Gastrocnemius medialis (tissue), 4 donors: ENCODE results near the gene DMRT2. TPM values are rescaled to one million over a fixed set of nuclear protein-coding genes. Genes with fewer than 3 reads are reported as not detected.

ENCODE experiments used
- ATAC-seq, 2 donors: fragments of 150-250 bp; one replicate each; pipeline ENCODE4 v1.9.1; 2016
- DNase-seq, 2 donors: peaks; one replicate each; pipeline ENCODE4 v3.0.0-alpha.2; 2019
- H3K27ac ChIP-seq, 4 donors: fragments of 200-600 bp; sonication (generic); 1 replicate in 1 of 4; 2 replicates in 3 of 4; pipeline ENCODE4 v1.5.1; 2016 to 2018; ENCODE audit warnings: mild to moderate bottlenecking in 2 of 4, moderate library complexity in 1 of 4
- H3K27me3 ChIP-seq, 3 donors: fragments of 200-600 bp; sonication (generic) in 2 of 3; 1 replicate in 1 of 3; 2 replicates in 2 of 3; pipeline versions ENCODE4 v1.5.1 to v1.6.0; 2016 to 2019; ENCODE audit warnings: mild to moderate bottlenecking in 1 of 3, moderate library complexity in 1 of 3
- H3K36me3 ChIP-seq, 2 donors: fragments of 200-600 bp; sonication (generic) in 1 of 2; one replicate each; pipeline ENCODE4 v1.5.1; 2017 to 2018
- H3K4me1 ChIP-seq, 2 donors: fragments of 200-600 bp; sonication (generic) in 1 of 2; one replicate each; pipeline ENCODE4 v1.5.1; 2016 to 2017; ENCODE audit warnings: mild to moderate bottlenecking in 2 of 2
- H3K4me3 ChIP-seq, 4 donors: fragments of 200-600 bp; sonication (generic) in 3 of 4; 1 replicate in 1 of 4; 2 replicates in 3 of 4; pipeline ENCODE4 v1.5.1; 2016 to 2019; ENCODE audit warnings: mild to moderate bottlenecking in 2 of 4
- H3K9me3 ChIP-seq, 3 donors: fragments of 200-600 bp; sonication (generic) in 2 of 3; 1 replicate in 1 of 3; 2 replicates in 2 of 3; pipeline ENCODE4 v1.5.1; 2016 to 2019
- POLR2A ChIP-seq, 2 donors: fragments of 450-650 bp; IDR thresholded peaks; one replicate each; pipeline ENCODE4 v1.6.1; 2017; ENCODE audit warnings: antibody characterized with exemption in 2 of 2, mild to moderate bottlenecking in 2 of 2, moderate library complexity in 2 of 2
- in situ Hi-C, 4 donors: fragments of 200-750 bp; cut with MboI; loops; one replicate each; pipeline versions ENCODE4 v1.15.0 to v1.8.0; 2017; ENCODE audit warnings: low sequenced_read_pairs in 4 of 4
- intact Hi-C: fragments of 100-400 bp; cut with DNase I; formaldehyde crosslinking; loops from one replicate; pipeline ENCODE4 v1.15.1; 2023; ENCODE audit warnings: low total_unique reads
- total RNA-seq, 4 donors: library from RNA; depleted of rRNA; stranded (reverse); fragments of >200 nt; gene quantifications; one replicate each; pipeline versions ENCODE4 v1.1.0 to v1.2.3, GENCODE V29; 2016
- TF ChIP-seq, protein P1 (sequence below), 5 experiments: fragments of 450-650 bp in 3 of 5; fragments of 200-600 bp in 2 of 5; sonication (generic) in 2 of 5; IDR thresholded peaks in 4 of 5; conservative IDR thresholded peaks in 1 of 5; 1 replicate in 4 of 5; 2 replicates in 1 of 5; pipeline ENCODE4 v1.5.1; 2016 to 2019; ENCODE audit warnings: antibody characterized with exemption in 5 of 5, mild to moderate bottlenecking in 3 of 5, moderate library complexity in 3 of 5

Gene DMRT2
- total RNA-seq, 4 donors from 2014 or later: 0.91 to 8.0 (median 2.5) TPM

DNA sequence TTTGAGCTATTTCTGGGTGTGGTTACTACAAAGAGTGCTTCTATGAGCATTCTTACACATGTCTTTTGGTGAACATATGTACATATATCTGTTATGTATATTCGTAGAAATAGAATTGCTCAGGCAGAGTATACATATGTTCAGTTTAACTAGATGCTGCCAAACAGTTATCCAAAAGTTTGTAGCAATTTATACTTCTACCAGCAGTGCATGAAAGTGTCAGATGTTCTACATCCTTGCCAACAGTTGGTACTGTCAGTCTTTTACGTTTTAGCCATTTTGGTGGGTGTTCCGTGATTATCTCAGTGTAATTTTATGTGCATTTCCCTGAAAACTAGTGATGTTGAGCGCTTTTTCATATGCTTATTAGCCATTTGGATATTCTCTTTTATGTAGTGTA lies 35.9 kb upstream of the DMRT2 start:
- no peak for TF ChIP-seq POLR2A (IDR thresholded peaks at IDR 0.05)
- Histone ChIP-seq H3K4me3 (no peak overlapping the region), H3K27ac (no peak overlapping the region), H3K9me3 (no peaks in the 10 kb centered on the region), H3K36me3 (no peaks in the 10 kb centered on the region), H3K27me3 (no peaks in the 10 kb centered on the region), H3K4me1 (no peaks in the 10 kb centered on the region)
- DNase-seq (no peak), ATAC-seq (no peak)
- intact Hi-C loops: no loop called here
- in situ Hi-C loops: loop anchor here (5.0 to 25.0 kb wide), 3 partner anchors 122 to 402 kb away; no protein-coding TSS in a partner anchor

DNA sequence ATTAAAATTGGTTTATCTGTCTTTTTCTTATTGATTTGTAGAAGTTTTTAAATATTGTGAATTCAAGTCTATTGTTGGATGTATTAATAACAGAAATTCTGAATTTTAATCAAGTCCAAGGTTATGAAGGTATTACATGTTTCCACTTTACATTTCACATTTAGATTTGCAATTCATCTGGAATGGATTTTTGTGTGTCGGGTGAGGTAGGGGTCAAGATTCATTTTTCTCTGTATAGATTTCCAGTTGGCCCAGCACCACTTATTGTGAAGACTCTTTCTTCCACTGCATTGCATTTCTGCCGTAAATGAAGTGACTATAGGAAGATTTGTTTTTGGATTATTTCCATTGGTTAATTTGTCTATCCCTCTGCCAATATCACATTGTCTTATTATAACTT lies 35.5 kb upstream of the DMRT2 start:
- no peaks in the 10 kb centered on the region for H3K36me3 ChIP-seq
- DNase-seq (no peak), ATAC-seq (no peak)
- no peak overlapping the region for H3K27ac ChIP-seq
- no peak for TF ChIP-seq POLR2A (IDR thresholded peaks at IDR 0.05)
- TF ChIP-seq, protein P1, sequence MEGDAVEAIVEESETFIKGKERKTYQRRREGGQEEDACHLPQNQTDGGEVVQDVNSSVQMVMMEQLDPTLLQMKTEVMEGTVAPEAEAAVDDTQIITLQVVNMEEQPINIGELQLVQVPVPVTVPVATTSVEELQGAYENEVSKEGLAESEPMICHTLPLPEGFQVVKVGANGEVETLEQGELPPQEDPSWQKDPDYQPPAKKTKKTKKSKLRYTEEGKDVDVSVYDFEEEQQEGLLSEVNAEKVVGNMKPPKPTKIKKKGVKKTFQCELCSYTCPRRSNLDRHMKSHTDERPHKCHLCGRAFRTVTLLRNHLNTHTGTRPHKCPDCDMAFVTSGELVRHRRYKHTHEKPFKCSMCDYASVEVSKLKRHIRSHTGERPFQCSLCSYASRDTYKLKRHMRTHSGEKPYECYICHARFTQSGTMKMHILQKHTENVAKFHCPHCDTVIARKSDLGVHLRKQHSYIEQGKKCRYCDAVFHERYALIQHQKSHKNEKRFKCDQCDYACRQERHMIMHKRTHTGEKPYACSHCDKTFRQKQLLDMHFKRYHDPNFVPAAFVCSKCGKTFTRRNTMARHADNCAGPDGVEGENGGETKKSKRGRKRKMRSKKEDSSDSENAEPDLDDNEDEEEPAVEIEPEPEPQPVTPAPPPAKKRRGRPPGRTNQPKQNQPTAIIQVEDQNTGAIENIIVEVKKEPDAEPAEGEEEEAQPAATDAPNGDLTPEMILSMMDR (IDR thresholded peaks at IDR 0.05 in 4 of 5, conservative IDR thresholded peaks at IDR 0.05 in 1 of 5): no peak
- H3K9me3 ChIP-seq: no peaks in the 10 kb centered on the region
- no peaks in the 10 kb centered on the region for H3K4me1 ChIP-seq
- H3K4me3 ChIP-seq: no peak overlapping the region
- no peaks in the 10 kb centered on the region for H3K27me3 ChIP-seq
- intact Hi-C loops: no loop called here
- in situ Hi-C loops: loop anchor here (5.0 to 25.0 kb wide), 3 partner anchors 122 to 402 kb away; no protein-coding TSS in a partner anchor

DNA sequence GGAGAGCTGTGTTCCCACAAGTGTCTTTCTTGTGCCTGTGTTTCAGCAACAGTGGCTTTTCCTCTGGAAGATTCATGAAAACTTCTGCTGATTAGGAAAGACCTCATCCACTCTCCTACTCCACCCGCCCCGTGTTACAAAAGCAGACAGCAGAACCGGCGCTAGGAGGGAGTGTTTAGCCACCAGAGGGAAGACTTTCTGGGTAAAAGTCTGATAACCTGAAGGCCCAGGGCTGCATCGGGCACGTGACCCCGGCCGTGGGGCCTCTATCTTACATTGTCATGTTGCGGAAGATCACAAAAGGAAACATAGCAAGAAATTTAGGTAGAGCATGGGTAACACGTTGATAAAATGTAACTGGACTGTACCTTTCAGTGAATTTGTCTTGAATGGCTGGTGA lies 32.0 kb upstream of the DMRT2 start:
- Histone ChIP-seq H3K27ac (no peak overlapping the region), H3K27me3 (no peaks in the 10 kb centered on the region), H3K36me3 (no peaks in the 10 kb centered on the region), H3K9me3 (no peaks in the 10 kb centered on the region), H3K4me3 (no peak overlapping the region), H3K4me1 (no peaks in the 10 kb centered on the region)
- in situ Hi-C loops (loop anchor here (25.0 kb wide), 2 partner anchors 231 to 406 kb away; no protein-coding TSS in a partner anchor), intact Hi-C loops (no loop called here)
- no peak for TF ChIP-seq POLR2A (IDR thresholded peaks at IDR 0.05)
- TF ChIP-seq, protein P1 (IDR thresholded peaks at IDR 0.05 in 4 of 5, conservative IDR thresholded peaks at IDR 0.05 in 1 of 5): peak in 2 of 5 experiments; percentile 28 to 42
- ATAC-seq: peak in 1 of 2 donors; percentile 56
- peak in 1 of 2 donors; percentile 9 for DNase-seq

DNA sequence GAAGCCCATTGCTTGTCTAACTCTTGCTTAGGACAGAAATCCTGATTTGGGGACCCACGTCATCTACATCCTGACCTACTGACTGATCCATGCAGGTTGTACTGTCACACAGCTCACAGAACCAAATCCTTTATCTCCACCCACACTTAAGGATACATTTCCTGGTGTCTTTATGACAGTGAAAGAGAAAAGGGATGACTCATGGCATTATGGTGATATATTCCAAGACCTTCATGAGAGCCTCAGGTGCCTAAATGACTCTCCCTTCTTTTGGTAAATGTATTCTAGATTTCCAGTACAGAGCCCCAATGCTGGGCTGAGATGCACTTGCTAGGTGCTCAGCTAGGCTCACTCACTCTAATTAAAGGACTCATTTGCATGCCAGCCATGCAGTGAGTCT lies 26.0 kb upstream of the DMRT2 start:
- no peak for ATAC-seq
- H3K36me3 ChIP-seq: no peaks in the 10 kb centered on the region
- TF ChIP-seq POLR2A (IDR thresholded peaks at IDR 0.05): no peak
- TF ChIP-seq, protein P1 (IDR thresholded peaks at IDR 0.05 in 4 of 5, conservative IDR thresholded peaks at IDR 0.05 in 1 of 5): no peak
- no peak overlapping the region for H3K27ac ChIP-seq
- no peak for DNase-seq
- no peaks in the 10 kb centered on the region for H3K27me3 ChIP-seq
- H3K4me1 ChIP-seq: no peaks in the 10 kb centered on the region
- intact Hi-C loops (no loop called here), in situ Hi-C loops (loop anchor here (25.0 kb wide), 2 partner anchors 237 to 412 kb away; no protein-coding TSS in a partner anchor)
- no peaks in the 10 kb centered on the region for H3K9me3 ChIP-seq
- no peak overlapping the region for H3K4me3 ChIP-seq

DNA sequence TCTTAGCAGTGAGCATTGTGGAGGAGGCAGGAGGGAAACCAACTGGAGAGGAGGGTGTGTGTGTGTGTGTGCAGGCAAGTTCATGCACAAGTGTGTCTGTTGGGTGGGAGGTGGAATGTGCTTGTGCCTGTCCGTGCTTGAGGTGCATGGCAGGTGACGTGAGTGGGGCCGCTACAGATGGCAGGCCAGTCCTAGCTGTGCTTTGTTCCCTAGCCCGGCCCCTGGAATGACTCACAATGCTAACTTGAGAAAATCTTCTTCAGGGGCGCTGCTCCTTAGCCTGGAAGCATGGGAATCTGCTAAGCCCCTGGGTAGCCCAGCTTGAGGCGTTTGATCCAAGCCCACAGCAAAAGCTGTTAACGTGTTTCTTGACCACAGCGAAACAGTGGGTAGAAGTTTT lies 25.0 kb upstream of the DMRT2 start:
- intact Hi-C loops: no loop called here
- Histone ChIP-seq H3K4me1 (no peaks in the 10 kb centered on the region), H3K4me3 (no peak overlapping the region), H3K9me3 (no peaks in the 10 kb centered on the region), H3K27me3 (no peaks in the 10 kb centered on the region), H3K36me3 (no peaks in the 10 kb centered on the region), H3K27ac (no peak overlapping the region)
- ATAC-seq (no peak), DNase-seq (no peak)
- TF ChIP-seq, protein P1 (IDR thresholded peaks at IDR 0.05 in 4 of 5, conservative IDR thresholded peaks at IDR 0.05 in 1 of 5): no peak
- TF ChIP-seq POLR2A (IDR thresholded peaks at IDR 0.05): no peak
- in situ Hi-C loops: no loop called here
